ENCODE measurements around the gene EED. TPM values are rescaled to one million over a fixed set of nuclear protein-coding genes. Genes with fewer than 3 reads are reported as not detected.
"Not testable (repeated sequence)": the region's sequence is repeated elsewhere in the genome, so short reads cannot be mapped to it uniquely, and the experiment has no call there.

EED gene
- total RNA-seq, 2 experiments from 2014 or later = 32.1 to 35.4 TPM

GRCh38 chr11:86220653-86221052 is 23.9 kb upstream of the EED start:
- no peaks in the 10 kb centered on the region for H3K36me3 Mint-ChIP-seq (ENCODE audit: low read depth)
- Histone ChIP-seq H3K4me1 (ENCODE audit: insufficient read depth, low read length) (peaks cover 8% of the 10 kb centered on the region), H3K9me3 (ENCODE audit: control insufficient read depth in 1 of 2, insufficient read depth in 1 of 2, low read length in 2 of 2) (no peaks in the 10 kb centered on the region), H3K27ac (ENCODE audit: low read depth in 1 of 2, low read length in 2 of 2) (no peak overlapping the region), H3K27me3 (ENCODE audit: control insufficient read depth in 1 of 2, insufficient read depth in 2 of 2, low read length in 2 of 2) (no peaks in the 10 kb centered on the region), H3K4me3 (ENCODE audit: low read length) (no peak overlapping the region), H3K36me3 (ENCODE audit: insufficient read depth, low read length) (no peaks in the 10 kb centered on the region)
- no peak for TF ChIP-seq CTCF (IDR thresholded peaks at IDR 0.05)
- CTCF ChIA-PET = interaction anchor here (0.7 to 1.3 kb wide), 2 partner anchors 27 to 366 kb away, joined by 3 read pairs; partner anchors contain the start of gene CCDC83
- H3K27ac Mint-ChIP-seq = no peak overlapping the region
- H3K4me1 Mint-ChIP-seq (ENCODE audit: low read depth) = peaks cover 11% of the 10 kb centered on the region
- intact Hi-C loops (cut with DNase I, micrococcal nuclease) = no loop called here
- no peak overlapping the region for H3K4me3 Mint-ChIP-seq
- ATAC-seq (ENCODE audit: poor library complexity) (no peak), DNase-seq (no peak)
- H3K9me3 Mint-ChIP-seq = no peaks in the 10 kb centered on the region
- peaks cover 31% of the 10 kb centered on the region for H3K27me3 Mint-ChIP-seq
- POLR2A ChIA-PET = no interaction called here

GRCh38 chr11:86222081-86222480 is 22.5 kb upstream of the EED start:
- ATAC-seq (ENCODE audit: poor library complexity) (no peak), DNase-seq (no peak)
- H3K27ac ChIP-seq (ENCODE audit: low read depth in 1 of 2, low read length in 2 of 2) = no peak overlapping the region
- H3K9me3 ChIP-seq (ENCODE audit: control insufficient read depth in 1 of 2, insufficient read depth in 1 of 2, low read length in 2 of 2) = no peaks in the 10 kb centered on the region
- H3K36me3 Mint-ChIP-seq (ENCODE audit: low read depth) = no peaks in the 10 kb centered on the region
- no peaks in the 10 kb centered on the region for H3K27me3 ChIP-seq (ENCODE audit: control insufficient read depth in 1 of 2, insufficient read depth in 2 of 2, low read length in 2 of 2)
- no peak overlapping the region for H3K4me3 ChIP-seq (ENCODE audit: low read length)
- H3K4me3 Mint-ChIP-seq = no peak overlapping the region
- intact Hi-C loops (cut with DNase I, micrococcal nuclease) = no loop called here
- H3K4me1 Mint-ChIP-seq (ENCODE audit: low read depth) = peaks cover 11% of the 10 kb centered on the region
- peaks cover 8% of the 10 kb centered on the region for H3K4me1 ChIP-seq (ENCODE audit: insufficient read depth, low read length)
- no peaks in the 10 kb centered on the region for H3K9me3 Mint-ChIP-seq
- no peak overlapping the region for H3K27ac Mint-ChIP-seq
- no peaks in the 10 kb centered on the region for H3K36me3 ChIP-seq (ENCODE audit: insufficient read depth, low read length)
- no peak for TF ChIP-seq CTCF (IDR thresholded peaks at IDR 0.05)
- CTCF ChIA-PET = interaction anchor here (1.5 kb wide), 1 partner anchor 28 kb away, joined by 3 read pairs; no protein-coding TSS in a partner anchor
- POLR2A ChIA-PET = interaction anchor here (0.8 kb wide), 1 partner anchor 23 kb away, joined by 3 read pairs; the partner anchor contains the start of gene EED
- peaks cover 31% of the 10 kb centered on the region for H3K27me3 Mint-ChIP-seq

GRCh38 chr11:86224575-86224974 is 20.0 kb upstream of the EED start:
- POLR2A ChIA-PET; H3K9me3 Mint-ChIP-seq; H3K36me3 ChIP-seq (ENCODE audit: insufficient read depth, low read length); H3K4me3 ChIP-seq (ENCODE audit: low read length); H3K27me3 ChIP-seq (ENCODE audit: control insufficient read depth in 1 of 2, insufficient read depth in 2 of 2, low read length in 2 of 2); intact Hi-C loops (cut with DNase I, micrococcal nuclease); H3K27ac Mint-ChIP-seq; H3K27ac ChIP-seq (ENCODE audit: low read depth in 1 of 2, low read length in 2 of 2); H3K4me1 Mint-ChIP-seq (ENCODE audit: low read depth); H3K4me1 ChIP-seq (ENCODE audit: insufficient read depth, low read length); H3K9me3 ChIP-seq (ENCODE audit: control insufficient read depth in 1 of 2, insufficient read depth in 1 of 2, low read length in 2 of 2); ATAC-seq (ENCODE audit: poor library complexity); H3K4me3 Mint-ChIP-seq; H3K36me3 Mint-ChIP-seq (ENCODE audit: low read depth); DNase-seq; CTCF ChIA-PET: not testable (repeated sequence)
- peaks cover 23% of the 10 kb centered on the region for H3K27me3 Mint-ChIP-seq

- intact Hi-C loops (cut with DNase I, micrococcal nuclease); H3K27me3 ChIP-seq (ENCODE audit: control insufficient read depth in 1 of 2, insufficient read depth in 2 of 2, low read length in 2 of 2); H3K4me1 ChIP-seq (ENCODE audit: insufficient read depth, low read length); H3K4me3 Mint-ChIP-seq; ATAC-seq (ENCODE audit: poor library complexity); H3K27ac ChIP-seq (ENCODE audit: low read depth in 1 of 2, low read length in 2 of 2); H3K27ac Mint-ChIP-seq; H3K9me3 Mint-ChIP-seq; H3K36me3 Mint-ChIP-seq (ENCODE audit: low read depth); H3K9me3 ChIP-seq (ENCODE audit: control insufficient read depth in 1 of 2, insufficient read depth in 1 of 2, low read length in 2 of 2); H3K36me3 ChIP-seq (ENCODE audit: insufficient read depth, low read length); H3K4me1 Mint-ChIP-seq (ENCODE audit: low read depth); CTCF ChIA-PET; DNase-seq; POLR2A ChIA-PET; H3K4me3 ChIP-seq (ENCODE audit: low read length): not testable (repeated sequence)
- peaks cover 23% of the 10 kb centered on the region for H3K27me3 Mint-ChIP-seq
Measured at GRCh38 chr11:86225344-86225743, 19.2 kb upstream of the EED start.
